Calu3 (cell line): Measurements from ENCODE around the gene C9orf43. TPM values are rescaled to one million over a fixed set of nuclear protein-coding genes. Genes with fewer than 3 reads are reported as not detected.
A peak's percentile ranks its signal among the peaks of the same experiment; 100 is the strongest.
"Not testable (repeated sequence)": the region's sequence is repeated elsewhere in the genome, so short reads cannot be mapped to it uniquely, and the experiment has no call there.

Source experiments
- BruUV-seq: library from RNA; stranded (reverse); fragments of 400-500 nt; replicated peaks from 2 replicates; lab custom pipeline; 2021; lab: Mats Ljungman, UMichigan
- CTCF ChIA-PET: fragments of 300-600 bp; sonication (Branson Sonifier 250); formaldehyde crosslinking; loops from one replicate; lab custom pipeline; 2022; ENCODE audit warnings: antibody characterized with exemption; lab: Charles Lee
- DNase-seq: peaks from one replicate; pipeline ENCODE4 v3.0.0; 2022
- H3K27ac Mint-ChIP-seq: one replicate; pipeline ENCODE4 v1.8.0; 2022; ENCODE audit warnings: mixed read lengths; ENCODE audit not compliant: unreplicated experiment
- H3K27me3 Mint-ChIP-seq: one replicate; pipeline ENCODE4 v1.8.0; 2022; ENCODE audit warnings: mixed read lengths; ENCODE audit not compliant: unreplicated experiment
- H3K36me3 Mint-ChIP-seq: one replicate; pipeline ENCODE4 v1.8.0; 2022; ENCODE audit warnings: mild to moderate bottlenecking, moderate library complexity, mixed read lengths; ENCODE audit not compliant: insufficient read depth, unreplicated experiment
- H3K4me1 Mint-ChIP-seq: one replicate; pipeline ENCODE4 v1.8.0; 2022; ENCODE audit warnings: mild to moderate bottlenecking, low read depth, mixed read lengths; ENCODE audit not compliant: unreplicated experiment
- H3K4me3 Mint-ChIP-seq: one replicate; pipeline ENCODE4 v1.8.0; 2022; ENCODE audit warnings: mild to moderate bottlenecking, low read depth, moderate library complexity, mixed read lengths; ENCODE audit not compliant: unreplicated experiment
- H3K9me3 Mint-ChIP-seq: one replicate; pipeline ENCODE4 v1.8.0; 2022; ENCODE audit warnings: low read depth, mixed read lengths; ENCODE audit not compliant: unreplicated experiment
- intact Hi-C: fragments of 100-400 bp; cut with micrococcal nuclease; formaldehyde crosslinking; loops from one replicate; pipeline ENCODE4 v1.10.0; 2022; ENCODE audit not compliant: unreplicated experiment
- total RNA-seq: library from RNA; stranded (reverse); gene quantifications from 2 replicates; pipeline ENCODE4 v1.2.3, GENCODE V29; 2022
- TF ChIP-seq, protein P1 (sequence below): fragments of 200-600 bp; IDR thresholded peaks from one replicate; pipeline ENCODE4 v1.8.0; 2022; ENCODE audit warnings: antibody characterized with exemption; ENCODE audit not compliant: unreplicated experiment

The C9orf43 gene
- total RNA-seq, 1 experiment from 2014 or later = 0.33 TPM

DNA sequence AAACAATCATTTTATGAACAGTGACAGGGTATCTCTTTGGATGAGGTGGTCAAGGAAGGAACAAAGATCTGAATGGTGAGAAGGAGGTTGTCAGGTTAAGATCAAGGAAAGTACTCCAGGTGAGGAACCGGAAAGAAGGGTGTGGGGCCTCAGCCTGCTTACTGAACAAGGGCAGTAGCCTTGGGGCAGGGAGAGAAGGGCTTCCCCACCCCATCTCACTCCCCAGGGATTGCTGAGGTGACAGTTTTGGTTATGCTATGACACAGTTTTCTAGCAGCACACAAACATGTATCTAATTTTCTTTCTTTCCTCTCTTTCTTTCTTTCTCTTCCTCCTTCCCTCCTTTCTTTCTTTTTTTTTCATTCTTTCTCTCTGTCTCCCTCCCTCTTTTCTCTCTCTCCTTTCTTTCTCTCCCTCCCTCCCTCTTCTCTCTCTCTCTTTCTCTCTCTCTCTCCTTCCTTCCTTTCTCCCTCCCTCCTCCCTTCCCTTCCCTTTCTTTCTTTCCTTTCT, 29.6 kb upstream of the C9orf43 start:
- H3K36me3 Mint-ChIP-seq = peaks cover 24% of the 10 kb centered on the region
- TF ChIP-seq, protein P1, sequence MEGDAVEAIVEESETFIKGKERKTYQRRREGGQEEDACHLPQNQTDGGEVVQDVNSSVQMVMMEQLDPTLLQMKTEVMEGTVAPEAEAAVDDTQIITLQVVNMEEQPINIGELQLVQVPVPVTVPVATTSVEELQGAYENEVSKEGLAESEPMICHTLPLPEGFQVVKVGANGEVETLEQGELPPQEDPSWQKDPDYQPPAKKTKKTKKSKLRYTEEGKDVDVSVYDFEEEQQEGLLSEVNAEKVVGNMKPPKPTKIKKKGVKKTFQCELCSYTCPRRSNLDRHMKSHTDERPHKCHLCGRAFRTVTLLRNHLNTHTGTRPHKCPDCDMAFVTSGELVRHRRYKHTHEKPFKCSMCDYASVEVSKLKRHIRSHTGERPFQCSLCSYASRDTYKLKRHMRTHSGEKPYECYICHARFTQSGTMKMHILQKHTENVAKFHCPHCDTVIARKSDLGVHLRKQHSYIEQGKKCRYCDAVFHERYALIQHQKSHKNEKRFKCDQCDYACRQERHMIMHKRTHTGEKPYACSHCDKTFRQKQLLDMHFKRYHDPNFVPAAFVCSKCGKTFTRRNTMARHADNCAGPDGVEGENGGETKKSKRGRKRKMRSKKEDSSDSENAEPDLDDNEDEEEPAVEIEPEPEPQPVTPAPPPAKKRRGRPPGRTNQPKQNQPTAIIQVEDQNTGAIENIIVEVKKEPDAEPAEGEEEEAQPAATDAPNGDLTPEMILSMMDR = no peak
- peaks cover 41% of the 10 kb centered on the region for H3K4me1 Mint-ChIP-seq
- H3K27ac Mint-ChIP-seq = peak overlapping the region; percentile 82
- H3K4me3 Mint-ChIP-seq = peak overlapping the region; percentile 36
- no TSS peak for BruUV-seq
- H3K9me3 Mint-ChIP-seq = no peaks in the 10 kb centered on the region
- CTCF ChIA-PET = no interaction called here
- H3K27me3 Mint-ChIP-seq = no peaks in the 10 kb centered on the region
- intact Hi-C loops = no loop called here
- no peak for DNase-seq

DNA sequence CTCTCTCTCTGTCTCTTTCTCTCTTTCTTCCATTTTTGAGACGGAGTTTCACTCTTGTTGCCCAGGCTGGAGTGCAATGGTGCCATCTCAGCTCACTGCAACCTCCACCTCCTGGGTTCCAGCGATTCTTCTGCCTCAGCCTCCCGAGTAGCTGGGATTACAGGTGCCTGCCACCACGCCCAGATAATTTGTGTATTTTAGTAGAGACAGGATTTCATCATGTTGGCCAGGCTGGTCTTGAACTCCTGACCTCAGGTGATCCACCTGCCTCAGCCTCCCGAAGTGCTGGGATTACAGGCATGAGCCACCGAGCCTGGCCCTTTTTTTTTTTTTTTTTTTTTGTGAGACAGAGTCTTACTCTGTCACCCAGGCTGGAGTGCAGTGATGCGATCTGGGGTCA, 29.1 kb upstream of the C9orf43 start:
- H3K27ac Mint-ChIP-seq = peak overlapping the region; percentile 82
- peaks cover 18% of the 10 kb centered on the region for H3K36me3 Mint-ChIP-seq
- H3K27me3 Mint-ChIP-seq, intact Hi-C loops, BruUV-seq, H3K9me3 Mint-ChIP-seq, DNase-seq: not testable (repeated sequence)
- peaks cover 41% of the 10 kb centered on the region for H3K4me1 Mint-ChIP-seq
- CTCF ChIA-PET = interaction anchor here (0.6 kb wide), 1 partner anchor 13 kb away, joined by 3 read pairs; no protein-coding TSS in a partner anchor
- H3K4me3 Mint-ChIP-seq = peak overlapping the region; percentile 10

DNA sequence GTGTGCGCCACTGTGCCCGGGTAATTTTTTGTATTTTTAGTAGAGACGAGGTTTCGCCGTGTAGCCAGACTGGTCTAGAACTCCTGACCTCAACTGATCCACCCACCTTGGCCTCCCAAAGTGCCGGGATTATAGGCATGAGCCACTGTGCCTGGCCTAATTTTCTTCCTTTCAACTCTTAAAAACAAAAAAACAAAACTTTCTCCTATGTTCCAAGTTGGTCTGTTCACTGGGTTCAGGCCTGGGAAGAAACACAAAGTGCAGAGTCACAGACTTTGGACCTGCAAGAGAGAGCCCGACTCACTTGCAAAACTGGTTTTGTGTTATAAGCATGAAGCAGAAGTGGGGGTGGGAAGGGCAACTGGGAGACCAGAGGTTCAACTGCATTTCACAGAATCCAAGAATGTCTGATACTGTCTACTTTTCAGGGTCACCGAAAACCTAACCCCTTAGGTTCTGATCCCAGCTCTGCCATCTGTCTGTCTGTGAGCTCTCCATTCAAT, 28.6 kb upstream of the C9orf43 start:
- intact Hi-C loops = loop anchor here (2.0 kb wide), 1 partner anchor 19 kb away; the partner anchor contains the start of gene ALAD
- Mint-ChIP-seq H3K27ac (peak overlapping the region; percentile 82), H3K4me3 (peak overlapping the region; percentile 10), H3K27me3 (no peaks in the 10 kb centered on the region), H3K4me1 (peaks cover 46% of the 10 kb centered on the region), H3K9me3 (no peaks in the 10 kb centered on the region), H3K36me3 (peaks cover 13% of the 10 kb centered on the region)
- TF ChIP-seq, protein P1 = no peak
- no TSS peak for BruUV-seq
- CTCF ChIA-PET = interaction anchor here (0.6 kb wide), 1 partner anchor 12 kb away, joined by 3 read pairs; no protein-coding TSS in a partner anchor
- peak; percentile 72 for DNase-seq

DNA sequence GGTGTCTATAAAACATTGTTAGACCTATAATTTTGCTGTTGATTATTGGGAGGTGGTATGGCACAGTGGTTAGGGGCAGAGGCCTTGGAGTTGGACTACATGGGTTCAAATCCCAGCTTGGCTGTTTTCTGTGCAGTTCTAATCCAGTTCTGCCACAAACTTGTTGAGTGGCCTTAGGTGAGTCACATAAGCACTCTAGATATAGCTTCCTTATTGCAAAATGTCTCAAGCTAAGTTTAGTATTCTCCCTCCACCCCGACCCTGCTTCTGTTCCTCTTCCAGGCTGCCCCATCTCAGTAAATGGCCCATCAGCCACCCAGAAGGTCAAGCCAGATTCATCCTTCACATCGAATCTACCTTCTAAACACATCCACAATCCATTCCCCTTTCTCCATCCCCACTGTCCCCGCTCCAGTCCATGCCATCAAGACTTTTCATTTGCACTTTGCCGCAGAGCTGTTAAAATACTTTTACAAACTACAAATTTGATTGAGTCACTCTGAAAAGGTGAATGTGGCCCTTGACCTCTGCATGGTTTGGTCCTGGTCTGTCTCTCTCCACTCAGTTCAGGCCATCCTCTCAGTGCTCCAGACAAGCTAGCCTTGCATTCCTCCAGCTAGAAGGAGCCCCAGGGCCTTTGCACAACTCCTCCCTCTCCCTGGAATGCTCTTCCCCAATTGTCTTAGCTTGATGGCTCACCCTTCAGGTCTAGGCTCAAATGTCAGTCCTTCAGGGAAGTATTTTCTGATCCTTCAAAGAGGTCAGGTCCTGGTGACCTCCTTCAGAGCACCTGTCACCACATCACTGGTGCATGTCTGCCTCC, 23.8 kb upstream of the C9orf43 start:
- CTCF ChIA-PET = no interaction called here
- Mint-ChIP-seq H3K9me3 (no peaks in the 10 kb centered on the region), H3K4me3 (peak overlapping the region; percentile 24), H3K4me1 (peaks cover 38% of the 10 kb centered on the region), H3K27me3 (no peaks in the 10 kb centered on the region), H3K27ac (peak overlapping the region; percentile 66), H3K36me3 (peaks cover 19% of the 10 kb centered on the region)
- TSS peak; percentile 77 for BruUV-seq
- DNase-seq = no peak
- TF ChIP-seq, protein P1 = no peak
- intact Hi-C loops = loop anchor here (5.0 kb wide), 1 partner anchor 44 kb away; the partner anchor contains the start of gene WDR31
